ENCODE measurements around the gene MSI2.

- TF ChIP-seq CTCF (IDR thresholded peaks at IDR 0.05) (no peak), POLR2A (IDR thresholded peaks at IDR 0.05) (no peak)
Observed at GRCh38 chr17:57266902-57267311, 10.6 kb downstream of the MSI2 start.

Measured in suprapubic skin (tissue), 3 donors.